GM12875 (cell line): ENCODE measurements around the gene NR2F6.

Experiments
- H3K4me3 ChIP-seq: one replicate; pipeline ENCODE4 v1.5.1; 2011; ENCODE audit warnings: low read depth, low read length, control low read depth
- TF ChIP-seq, protein P1 (sequence below): IDR thresholded peaks from 2 replicates; pipeline ENCODE4 v1.5.1; 2011; ENCODE audit warnings: low read depth, mild to moderate bottlenecking, control low read depth, inconsistent platforms, low read length, moderate library complexity, borderline replicate concordance; ENCODE audit not compliant: insufficient read depth

NR2F6 gene

DNA sequence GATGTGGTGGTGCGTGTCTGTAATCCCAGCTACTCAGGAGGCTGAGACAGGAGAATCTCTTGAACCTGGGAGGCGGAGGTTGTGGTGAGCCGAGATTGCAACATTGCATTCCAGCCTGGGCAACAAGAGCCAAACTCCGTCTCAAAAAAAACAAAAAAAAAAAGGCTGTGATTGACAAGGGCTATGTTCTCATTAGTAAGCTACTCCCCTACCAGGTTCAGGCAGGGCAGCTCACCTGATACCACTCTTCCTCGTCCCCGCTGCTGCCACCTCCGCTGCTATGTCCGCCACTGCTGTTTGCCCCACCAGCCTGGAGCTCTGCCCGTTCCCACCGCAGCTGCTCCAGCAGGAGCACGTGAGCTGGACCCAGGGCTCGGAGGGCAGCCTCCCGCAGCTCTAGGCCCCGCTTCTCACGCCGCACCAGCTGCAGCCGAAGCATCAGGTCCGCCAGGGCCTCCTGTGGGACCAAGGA is 9.5 kb upstream of the NR2F6 start:
- H3K4me3 ChIP-seq, result no peak overlapping the region

DNA sequence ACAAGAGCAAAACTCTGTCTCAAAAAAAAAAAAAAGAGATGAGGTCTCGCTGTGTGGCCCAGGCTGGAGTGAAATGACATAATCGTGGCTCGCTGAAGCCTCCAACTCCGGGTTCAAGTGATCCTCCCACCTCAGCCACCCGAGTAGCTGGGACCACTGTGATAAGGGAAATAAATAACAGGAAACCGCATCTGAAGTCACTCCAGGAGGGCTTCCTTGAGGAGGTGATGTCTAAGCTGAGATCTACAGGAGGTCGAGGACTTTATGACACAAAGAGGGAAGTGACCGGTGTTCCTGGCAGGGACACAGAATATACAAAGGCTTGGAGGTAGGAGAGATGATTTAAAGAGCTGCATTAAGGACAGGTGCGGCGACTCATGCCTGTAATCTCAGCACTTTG is 8.9 kb upstream of the NR2F6 start:
- no peak overlapping the region for H3K4me3 ChIP-seq
- TF ChIP-seq, protein P1, sequence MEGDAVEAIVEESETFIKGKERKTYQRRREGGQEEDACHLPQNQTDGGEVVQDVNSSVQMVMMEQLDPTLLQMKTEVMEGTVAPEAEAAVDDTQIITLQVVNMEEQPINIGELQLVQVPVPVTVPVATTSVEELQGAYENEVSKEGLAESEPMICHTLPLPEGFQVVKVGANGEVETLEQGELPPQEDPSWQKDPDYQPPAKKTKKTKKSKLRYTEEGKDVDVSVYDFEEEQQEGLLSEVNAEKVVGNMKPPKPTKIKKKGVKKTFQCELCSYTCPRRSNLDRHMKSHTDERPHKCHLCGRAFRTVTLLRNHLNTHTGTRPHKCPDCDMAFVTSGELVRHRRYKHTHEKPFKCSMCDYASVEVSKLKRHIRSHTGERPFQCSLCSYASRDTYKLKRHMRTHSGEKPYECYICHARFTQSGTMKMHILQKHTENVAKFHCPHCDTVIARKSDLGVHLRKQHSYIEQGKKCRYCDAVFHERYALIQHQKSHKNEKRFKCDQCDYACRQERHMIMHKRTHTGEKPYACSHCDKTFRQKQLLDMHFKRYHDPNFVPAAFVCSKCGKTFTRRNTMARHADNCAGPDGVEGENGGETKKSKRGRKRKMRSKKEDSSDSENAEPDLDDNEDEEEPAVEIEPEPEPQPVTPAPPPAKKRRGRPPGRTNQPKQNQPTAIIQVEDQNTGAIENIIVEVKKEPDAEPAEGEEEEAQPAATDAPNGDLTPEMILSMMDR, result no peak

More for the DNA sequence above, 9.5 kb upstream of the NR2F6 start:
- TF ChIP-seq, protein P1, result no peak

DNA sequence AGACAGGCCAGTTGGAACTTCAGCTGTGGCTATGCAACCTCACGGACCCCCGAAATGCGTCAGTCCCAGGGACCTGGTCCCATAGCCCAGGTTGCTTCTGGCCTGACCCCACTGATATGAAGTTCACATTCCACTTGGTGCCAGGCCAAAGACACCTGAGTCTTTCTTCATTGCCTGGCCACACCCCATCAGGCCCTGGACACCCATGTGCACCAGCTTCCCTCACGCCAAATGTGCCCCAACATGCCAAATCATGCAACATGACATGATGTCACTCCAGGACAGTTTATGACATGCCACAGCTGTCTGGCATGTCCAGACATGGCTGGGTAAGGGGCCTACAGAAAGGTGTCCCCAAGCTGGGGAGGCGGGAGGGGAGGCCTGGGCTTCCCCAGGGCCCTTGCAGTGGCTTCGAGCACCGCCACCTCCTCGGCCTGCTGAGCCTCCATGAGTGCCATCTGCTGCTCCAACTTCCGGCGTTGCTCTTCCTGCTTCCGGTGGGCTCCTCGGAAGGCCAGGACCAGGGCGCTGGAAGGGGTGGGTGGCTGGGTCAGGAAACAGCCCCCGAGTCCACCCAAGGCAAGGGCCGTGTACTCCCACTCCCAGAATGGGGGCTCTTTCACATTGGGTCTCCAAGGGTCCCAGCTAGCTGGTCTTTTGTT is 4.3 kb upstream of the NR2F6 start:
- TF ChIP-seq, protein P1, result no peak
- H3K4me3 ChIP-seq, result no peak overlapping the region

DNA sequence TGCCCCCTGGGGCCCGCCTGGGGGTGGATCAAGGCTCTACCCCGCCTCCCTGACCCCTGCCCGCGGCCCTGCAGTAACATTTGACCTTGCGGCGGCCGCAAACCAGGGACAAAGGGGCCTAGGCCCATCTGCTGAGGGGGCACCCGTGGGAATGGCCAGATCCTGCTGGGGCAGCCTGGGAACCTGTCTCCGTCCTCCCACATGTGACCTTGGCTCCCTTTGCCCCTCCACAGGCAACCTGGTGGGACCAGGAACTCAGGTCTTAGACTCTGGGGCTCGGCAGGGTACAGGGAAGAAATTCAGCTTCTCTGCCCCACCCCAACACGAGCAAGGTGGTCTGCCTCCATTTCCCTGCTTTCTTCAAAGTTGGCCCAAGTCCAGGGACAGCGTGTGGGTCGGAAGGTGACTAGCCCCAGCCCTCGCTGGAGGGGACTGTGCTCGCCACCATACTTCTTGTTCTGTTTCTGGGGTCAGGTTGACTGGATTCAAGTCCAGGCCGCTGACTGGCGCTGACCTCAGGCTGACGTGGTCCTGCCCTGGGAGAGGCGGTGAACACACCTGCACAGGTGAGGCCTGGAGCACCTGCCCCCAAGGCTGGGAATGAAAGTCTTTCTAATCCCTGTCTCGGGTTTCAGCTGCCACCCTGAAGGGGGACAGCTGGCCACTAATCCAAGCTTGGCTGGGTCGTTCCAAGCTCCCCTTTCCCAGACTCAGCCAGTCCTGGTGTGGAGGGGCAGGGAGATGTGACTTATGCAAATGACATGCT is 2.5 kb upstream of the NR2F6 start:
- H3K4me3 ChIP-seq, result no peak overlapping the region
- TF ChIP-seq, protein P1, result no peak

DNA sequence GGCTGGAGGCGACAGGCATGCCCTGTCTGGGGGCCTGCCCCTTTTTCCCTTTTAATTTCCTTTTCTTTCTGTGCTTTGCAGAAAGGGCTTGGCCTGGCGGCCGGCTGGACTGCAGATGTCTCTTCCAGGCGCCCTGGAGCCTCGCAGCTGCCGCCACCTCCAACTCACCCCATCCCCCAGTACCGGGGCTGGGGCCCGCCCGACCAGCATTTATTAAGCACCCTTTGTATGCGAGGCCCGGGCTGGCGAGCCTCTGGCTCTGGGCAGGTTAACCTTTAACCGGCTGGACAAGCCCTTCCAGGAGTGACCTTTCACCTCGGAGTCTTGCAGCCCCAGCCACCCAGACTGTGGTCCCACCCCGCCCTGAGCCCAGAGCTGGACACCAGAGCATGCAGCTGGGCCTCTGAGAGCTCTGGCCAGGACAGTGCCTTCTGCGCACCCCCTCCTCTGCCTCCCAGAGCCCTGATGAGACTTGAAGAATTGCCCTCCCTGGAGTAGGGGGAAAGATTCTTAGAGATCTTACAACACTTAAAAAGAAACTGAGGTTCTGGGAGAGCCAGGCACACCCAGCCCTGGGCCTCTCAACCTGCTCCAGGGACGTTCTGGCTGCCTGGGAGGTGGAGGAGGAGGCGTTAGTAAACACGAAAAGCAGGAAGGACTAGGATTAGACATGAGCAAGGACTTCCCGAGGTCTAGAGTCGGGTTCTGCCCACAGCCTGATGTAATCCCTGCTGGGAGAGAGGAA is 1.1 kb upstream of the NR2F6 start:
- TF ChIP-seq, protein P1, result no peak
- H3K4me3 ChIP-seq, result peak overlapping the region; percentile 67

DNA sequence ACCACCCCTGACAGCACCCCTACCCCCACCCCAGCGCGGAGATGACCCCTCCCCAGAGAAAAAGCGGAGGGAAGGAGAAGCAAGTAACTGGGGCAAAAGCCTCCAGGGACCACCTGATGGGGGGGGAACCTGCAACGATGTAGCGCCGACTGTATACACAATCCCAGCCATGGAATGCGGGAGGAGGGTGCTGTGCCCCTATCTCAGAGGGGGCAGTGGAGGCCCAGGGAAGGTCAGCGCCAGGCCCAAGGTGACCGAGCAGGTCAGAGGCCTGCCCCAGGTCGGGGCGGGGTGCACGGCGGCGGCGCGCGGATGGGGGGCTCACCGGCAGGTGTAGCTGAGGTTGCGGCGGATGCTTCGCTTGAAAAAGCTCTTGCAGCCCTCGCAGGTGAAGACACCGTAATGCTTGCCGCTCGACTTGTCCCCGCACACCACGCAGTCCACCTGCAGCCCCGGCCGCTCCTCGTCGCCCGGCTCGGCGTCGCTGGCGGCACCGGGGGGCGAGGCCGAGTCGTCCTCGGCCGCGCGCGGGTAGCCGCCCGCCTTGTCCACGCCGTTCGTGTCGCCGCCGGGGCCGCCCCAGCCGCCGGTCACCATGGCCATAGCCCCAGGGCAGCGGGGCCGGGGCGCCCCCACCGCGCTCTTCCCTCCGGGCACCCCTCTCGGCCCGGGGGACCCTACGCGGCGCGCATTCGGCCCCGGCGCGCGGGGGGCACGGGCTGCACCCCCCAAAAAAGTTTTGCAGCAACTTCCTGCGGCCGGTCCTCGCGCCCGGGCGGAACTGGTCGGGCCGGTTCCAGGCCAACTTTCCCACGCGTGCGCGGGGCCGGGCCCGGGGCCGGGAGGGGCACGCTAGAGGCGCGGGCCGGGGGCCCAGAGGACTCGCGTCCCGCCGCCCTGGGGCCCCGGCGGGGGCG is 843 bp downstream of the NR2F6 start:
- TF ChIP-seq, protein P1, result no peak
- peak overlapping the region; percentile 68 for H3K4me3 ChIP-seq
